Measurements from ENCODE around the gene PFN1.

DNA sequence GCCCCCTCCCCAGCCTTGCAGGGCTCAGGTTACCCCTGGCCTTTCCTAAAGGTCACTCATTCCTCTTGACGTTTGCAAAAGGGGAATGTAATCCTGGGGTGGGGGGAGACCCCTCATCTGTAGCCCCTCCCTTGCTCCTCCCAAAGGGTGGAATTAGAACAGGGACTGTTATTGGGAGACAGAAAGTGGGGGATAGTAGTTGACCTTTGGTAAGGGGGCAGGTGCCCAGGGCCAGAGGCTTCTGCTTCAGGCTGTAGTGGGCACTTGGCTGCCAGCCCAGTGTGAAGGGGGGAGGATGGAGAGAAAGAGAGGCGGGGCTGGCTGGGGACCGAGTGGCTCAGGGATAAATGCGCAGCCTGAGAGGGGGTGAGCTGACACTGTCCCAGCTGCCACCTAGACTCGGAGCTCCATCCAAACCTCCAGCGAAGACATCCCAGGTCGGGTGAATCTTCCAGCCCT is 2.4 kb upstream of the PFN1 start, which contains the start of gene ENO3:
- TF ChIP-seq CTCF (IDR thresholded peaks at IDR 0.05) (no peak), POLR2A (IDR thresholded peaks at IDR 0.05) (no peak)

Data from testis (tissue), 2 donors.